GM10248 (cell line): ENCODE data around the gene CDC42EP5.

Source experiments
- CTCF ChIA-PET: fragments of 300-600 bp; sonication (Branson Sonifier 250); formaldehyde crosslinking; extraction: SDS; loops from one replicate; lab custom pipeline; 2021; ENCODE audit warnings: antibody characterized with exemption; lab: Yijun Ruan, JAX
- POLR2A ChIA-PET: fragments of 350-650 bp; sonication (Branson Sonifier 250); formaldehyde crosslinking; extraction: SDS; loops from one replicate; lab custom pipeline; 2020; ENCODE audit warnings: antibody characterized with exemption; lab: Yijun Ruan, JAX
- DNase-seq: peaks from one replicate; pipeline ENCODE4 v3.0.0; 2012; ENCODE audit errors: extremely low spot score
- TF ChIP-seq, protein P1 (sequence below): IDR thresholded peaks from 2 replicates; pipeline ENCODE4 v1.5.1; 2012; ENCODE audit warnings: mild to moderate bottlenecking, low read depth; ENCODE audit errors: extremely low read depth, missing control alignments, control extremely low read depth

The CDC42EP5 gene

DNA sequence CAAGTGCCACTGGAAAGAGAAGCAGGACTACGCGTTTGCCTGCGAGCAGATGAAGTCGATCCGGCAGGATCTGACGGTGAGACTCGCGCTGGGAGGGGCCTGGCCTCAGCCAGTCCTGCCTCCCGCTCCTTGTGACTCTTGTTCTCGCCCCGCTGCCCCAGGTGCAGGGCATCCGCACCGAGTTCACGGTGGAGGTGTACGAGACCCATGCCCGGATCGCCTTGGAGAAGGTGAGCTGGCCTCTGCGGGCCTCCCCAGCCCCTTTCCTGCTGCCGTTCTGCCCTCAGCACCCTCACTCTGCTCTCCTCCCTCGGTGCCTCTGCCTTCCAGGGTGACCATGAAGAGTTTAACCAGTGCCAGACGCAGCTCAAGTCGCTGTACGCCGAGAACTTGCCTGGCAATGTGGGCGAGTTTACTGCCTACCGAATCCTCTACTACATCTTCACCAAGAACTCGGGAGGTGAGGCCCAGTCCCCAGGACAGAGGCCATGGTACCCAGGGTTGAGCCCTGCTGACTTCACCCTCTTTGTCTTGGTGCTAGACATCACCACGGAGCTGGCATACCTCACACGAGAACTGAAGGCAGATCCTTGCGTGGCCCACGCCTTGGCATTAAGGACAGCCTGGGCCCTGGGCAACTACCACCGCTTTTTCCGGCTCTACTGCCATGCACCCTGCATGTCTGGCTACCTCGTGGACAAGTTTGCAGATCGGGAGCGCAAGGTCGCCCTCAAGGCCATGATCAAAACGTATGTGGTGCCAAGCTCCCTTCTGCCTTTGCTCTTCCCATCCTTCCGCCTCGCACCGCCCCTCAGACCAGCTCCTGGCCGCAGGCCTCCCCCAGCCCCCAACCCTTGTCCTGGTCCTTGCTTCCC lies 15.1 kb downstream of the CDC42EP5 start:
- ChIA-PET CTCF (no interaction called here), POLR2A (interaction anchor here (0.5 kb wide), 1 partner anchor 1653 kb away, joined by 4 read pairs; no protein-coding TSS in a partner anchor)
- DNase-seq = no peak
- TF ChIP-seq, protein P1, sequence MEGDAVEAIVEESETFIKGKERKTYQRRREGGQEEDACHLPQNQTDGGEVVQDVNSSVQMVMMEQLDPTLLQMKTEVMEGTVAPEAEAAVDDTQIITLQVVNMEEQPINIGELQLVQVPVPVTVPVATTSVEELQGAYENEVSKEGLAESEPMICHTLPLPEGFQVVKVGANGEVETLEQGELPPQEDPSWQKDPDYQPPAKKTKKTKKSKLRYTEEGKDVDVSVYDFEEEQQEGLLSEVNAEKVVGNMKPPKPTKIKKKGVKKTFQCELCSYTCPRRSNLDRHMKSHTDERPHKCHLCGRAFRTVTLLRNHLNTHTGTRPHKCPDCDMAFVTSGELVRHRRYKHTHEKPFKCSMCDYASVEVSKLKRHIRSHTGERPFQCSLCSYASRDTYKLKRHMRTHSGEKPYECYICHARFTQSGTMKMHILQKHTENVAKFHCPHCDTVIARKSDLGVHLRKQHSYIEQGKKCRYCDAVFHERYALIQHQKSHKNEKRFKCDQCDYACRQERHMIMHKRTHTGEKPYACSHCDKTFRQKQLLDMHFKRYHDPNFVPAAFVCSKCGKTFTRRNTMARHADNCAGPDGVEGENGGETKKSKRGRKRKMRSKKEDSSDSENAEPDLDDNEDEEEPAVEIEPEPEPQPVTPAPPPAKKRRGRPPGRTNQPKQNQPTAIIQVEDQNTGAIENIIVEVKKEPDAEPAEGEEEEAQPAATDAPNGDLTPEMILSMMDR = no peak

DNA sequence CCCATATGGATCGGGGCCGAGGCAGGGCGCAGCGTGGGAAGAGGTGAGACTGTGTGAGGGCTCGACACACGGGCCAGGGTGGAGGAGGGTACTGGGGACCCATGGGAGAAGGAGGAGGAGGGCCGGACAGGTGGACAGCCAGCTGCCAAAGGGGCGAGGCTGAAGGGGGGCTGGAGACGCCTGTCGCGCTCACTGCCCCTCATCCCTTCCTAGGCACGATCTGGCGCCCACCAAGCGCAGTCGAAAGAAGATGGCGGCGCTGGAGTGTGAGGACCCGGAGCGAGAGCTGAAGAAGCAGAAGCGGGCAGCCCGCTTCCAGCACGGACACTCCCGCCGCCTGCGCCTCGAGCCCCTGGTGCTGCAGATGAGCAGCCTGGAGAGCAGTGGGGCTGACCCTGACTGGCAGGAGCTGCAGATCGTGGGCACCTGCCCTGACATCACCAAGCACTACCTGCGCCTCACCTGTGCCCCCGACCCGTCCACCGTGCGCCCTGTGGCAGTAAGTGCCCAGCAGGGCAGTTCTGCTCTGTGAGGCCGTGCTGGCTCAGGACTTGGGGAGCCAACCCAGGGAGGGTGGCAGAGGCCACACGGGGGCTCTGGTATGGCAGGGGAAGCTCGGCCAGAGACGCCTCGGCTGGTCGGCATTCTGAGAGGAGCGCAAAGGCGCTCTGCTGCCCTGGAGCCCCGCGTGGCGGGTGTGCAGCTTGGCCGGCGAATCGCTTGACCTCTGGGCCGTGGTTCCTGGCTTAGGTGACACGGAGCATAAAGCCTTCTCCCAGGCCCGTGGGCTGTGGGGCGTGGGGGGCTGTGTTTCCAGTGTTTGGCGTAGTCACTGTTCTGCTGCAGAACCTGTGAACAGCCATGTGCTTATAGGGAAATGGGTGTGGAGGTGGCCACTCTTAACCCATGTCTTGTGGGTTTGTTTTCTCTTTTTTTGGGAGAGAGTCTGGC lies 16.4 kb downstream of the CDC42EP5 start:
- TF ChIP-seq, protein P1 = no peak
- CTCF ChIA-PET = no interaction called here
- no peak for DNase-seq
- POLR2A ChIA-PET = no interaction called here

DNA sequence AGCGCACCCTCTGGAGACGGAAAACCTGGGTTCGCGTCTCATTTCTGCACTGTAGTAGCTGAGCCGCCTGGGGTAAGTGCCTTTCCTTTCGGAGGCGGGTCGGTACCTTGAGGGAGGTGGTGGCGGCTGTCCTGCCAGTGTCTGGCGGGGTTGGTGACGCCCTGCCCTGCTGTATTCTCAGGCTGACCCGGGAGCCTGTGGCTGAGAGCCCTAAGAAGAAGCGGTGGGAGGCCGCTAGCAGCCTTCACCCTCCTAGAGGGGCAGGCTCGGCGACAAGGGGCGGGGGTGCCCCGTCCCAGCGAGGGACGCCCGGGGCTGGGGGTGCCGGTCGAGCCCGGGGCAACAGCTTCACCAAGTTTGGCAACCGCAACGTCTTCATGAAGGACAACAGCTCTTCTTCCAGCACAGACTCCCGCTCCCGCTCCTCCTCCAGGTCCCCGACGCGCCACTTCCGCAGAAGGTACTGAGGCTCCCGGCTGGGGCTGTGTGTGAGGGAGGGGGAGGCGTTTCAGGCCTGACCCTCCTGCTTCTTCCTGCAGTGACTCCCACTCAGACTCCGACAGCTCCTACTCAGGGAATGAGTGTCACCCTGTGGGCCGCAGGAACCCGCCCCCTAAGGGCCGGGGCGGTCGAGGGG lies 17.2 kb downstream of the CDC42EP5 start:
- DNase-seq = no peak
- CTCF ChIA-PET = no interaction called here
- POLR2A ChIA-PET = no interaction called here
- TF ChIP-seq, protein P1 = no peak

DNA sequence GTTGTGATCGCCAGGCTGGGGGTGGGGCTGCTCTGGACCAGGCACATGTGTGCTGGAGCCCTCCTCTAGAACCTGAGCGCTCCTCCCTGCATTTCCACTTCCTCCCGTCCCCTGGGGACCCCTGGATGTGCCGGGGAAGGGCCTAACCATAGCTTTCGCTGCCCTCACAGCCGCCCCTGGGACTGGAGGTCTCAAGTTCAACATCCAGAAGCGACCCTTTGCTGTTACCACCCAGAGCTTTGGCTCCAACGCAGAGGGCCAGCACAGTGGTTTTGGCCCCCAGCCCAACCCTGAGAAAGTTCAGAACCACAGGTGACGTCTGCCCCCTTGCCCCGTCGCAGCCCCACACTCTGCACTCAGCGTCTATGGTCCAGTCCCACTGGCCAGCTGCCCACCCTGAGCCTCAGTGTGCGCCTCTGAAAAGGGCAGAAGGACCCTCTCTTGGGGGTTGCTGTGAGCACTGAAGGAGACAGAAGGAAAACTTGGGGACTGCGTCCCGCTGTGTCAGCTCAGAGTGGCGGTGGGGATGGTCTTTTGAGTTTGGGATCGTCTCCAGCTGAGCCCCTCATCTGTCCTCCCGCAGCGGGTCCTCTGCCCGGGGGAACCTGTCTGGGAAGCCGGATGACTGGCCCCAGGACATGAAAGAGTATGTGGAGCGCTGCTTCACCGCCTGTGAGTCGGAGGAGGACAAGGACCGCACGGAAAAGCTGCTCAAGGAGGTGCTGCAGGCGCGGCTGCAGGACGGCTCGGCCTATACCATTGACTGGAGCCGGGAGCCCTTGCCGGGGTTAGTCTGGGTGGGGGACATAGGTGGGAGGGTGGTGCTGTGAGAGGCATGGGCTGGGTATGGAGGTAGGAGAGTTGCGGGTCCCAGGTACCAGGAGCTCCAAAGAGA lies 18.1 kb downstream of the CDC42EP5 start:
- CTCF ChIA-PET = no interaction called here
- POLR2A ChIA-PET = interaction anchor here (0.6 to 2.3 kb wide), 2 partner anchors 8 to 21 kb away, joined by 3 to 12 read pairs; partner anchors contain the start of gene LENG9
- TF ChIP-seq, protein P1 = no peak
- no peak for DNase-seq

DNA sequence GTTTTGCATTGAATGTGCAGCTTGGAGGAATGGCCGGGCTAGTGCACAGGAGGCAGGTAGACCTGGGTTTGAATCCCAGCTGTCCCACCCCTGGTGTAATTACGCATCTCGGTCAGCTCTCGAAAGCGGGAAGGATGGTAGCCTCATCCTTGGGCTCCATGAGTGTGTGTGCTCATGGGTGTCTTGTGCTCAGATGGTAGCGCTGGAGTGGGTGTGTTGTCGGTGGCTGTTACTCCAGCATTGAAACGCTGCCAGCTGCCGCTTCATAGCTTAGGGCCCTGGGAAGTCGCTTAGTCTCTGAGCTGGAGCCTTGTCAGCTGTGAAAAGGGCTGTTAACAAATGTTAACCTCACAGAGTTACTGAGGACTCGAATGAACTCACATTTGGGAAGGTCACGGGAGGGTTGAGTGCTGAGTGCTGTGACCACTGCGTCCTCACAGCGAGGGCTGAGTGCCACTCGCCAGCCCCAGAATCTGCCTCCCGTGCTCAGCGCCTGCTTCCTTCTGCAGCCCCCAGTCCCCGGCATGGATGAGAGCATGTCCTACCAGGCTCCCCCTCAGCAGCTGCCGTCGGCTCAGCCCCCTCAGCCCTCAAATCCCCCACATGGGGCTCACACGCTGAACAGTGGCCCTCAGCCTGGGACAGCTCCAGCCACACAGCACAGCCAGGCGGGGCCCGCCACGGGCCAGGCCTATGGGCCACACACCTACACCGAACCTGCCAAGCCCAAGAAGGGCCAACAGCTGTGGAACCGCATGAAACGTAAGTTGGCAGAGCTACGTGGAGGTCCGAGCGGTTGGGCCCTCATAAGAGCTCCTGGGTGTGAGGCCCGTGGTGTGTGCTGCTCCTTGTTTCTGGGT lies 18.9 kb downstream of the CDC42EP5 start:
- TF ChIP-seq, protein P1 = no peak
- CTCF ChIA-PET = interaction anchor here (1.3 kb wide), 1 partner anchor 10 kb away, joined by 4 read pairs; the partner anchor contains the start of gene LENG9
- POLR2A ChIA-PET = interaction anchor here (2.3 kb wide), 1 partner anchor 9 kb away, joined by 12 read pairs; the partner anchor contains the start of gene LENG9
- DNase-seq = no peak
